ENCODE results near the gene TFF3. TPM values are rescaled to one million over a fixed set of nuclear protein-coding genes. Genes with fewer than 3 reads are reported as not detected.

TFF3 gene
- total and polyA plus RNA-seq, 2 experiments from 2014 or later = not detected

DNA sequence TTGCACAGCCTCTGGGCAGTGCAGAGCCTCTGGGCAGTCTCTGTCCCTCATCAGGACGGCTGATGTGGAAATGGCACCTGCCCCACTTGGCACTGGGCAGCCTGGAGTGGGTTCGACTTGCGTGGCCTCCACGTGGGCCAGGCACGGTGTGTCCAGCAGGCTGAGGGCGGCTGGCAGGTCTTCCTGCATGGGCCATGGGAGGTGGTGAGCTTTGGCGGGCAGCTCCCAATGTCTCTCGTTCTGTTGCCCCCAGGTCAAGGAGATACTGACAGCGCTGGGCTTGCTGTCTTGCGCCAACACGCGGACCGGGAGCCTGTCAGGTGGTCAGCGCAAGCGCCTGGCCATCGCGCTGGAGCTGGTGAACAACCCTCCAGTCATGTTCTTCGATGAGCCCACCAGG lies 33.2 kb downstream of the TFF3 start:
- H3K9me3 ChIP-seq (ENCODE audit: low read depth) = no peaks in the 10 kb centered on the region
- TF ChIP-seq EZH2 (IDR thresholded peaks at IDR 0.05; ENCODE audit: insufficient read depth, poor library complexity, severe bottlenecking) (no peak), EZH2phosphoT487 (IDR thresholded peaks at IDR 0.05; ENCODE audit: insufficient read depth, low read depth) (no peak)
- no peaks in the 10 kb centered on the region for H3K4me1 ChIP-seq (ENCODE audit: insufficient read depth)
- 81% methylated on average over 18 of the region's 18 CpGs for WGBS, 2 experiments (ENCODE audit: low coverage in 1 of 2, low lambda C conversion rate in 2 of 2, missing lambda C conversion rate in 2 of 2)
- no peaks in the 10 kb centered on the region for H4K20me1 ChIP-seq (ENCODE audit: insufficient read depth)
- H3K27me3 ChIP-seq (replicated peaks; ENCODE audit: insufficient read depth) = no peaks in the 10 kb centered on the region
- H3F3A ChIP-seq (ENCODE audit: insufficient read depth) = no peaks in the 10 kb centered on the region
- H3K79me2 ChIP-seq (ENCODE audit: insufficient read depth) = no peaks in the 10 kb centered on the region
- no peaks in the 10 kb centered on the region for H3K36me3 ChIP-seq (ENCODE audit: low read depth)
- in situ Hi-C loops (cut with MboI) = no loop called here
- no peaks in the 10 kb centered on the region for H3K9me2 ChIP-seq (ENCODE audit: insufficient read depth)
- H3K4me2 ChIP-seq (ENCODE audit: unreplicated experiment) = no peak overlapping the region
- H3K27ac ChIP-seq = no peak overlapping the region
- DNase-seq = no peak
- no peak overlapping the region for H3K4me3 ChIP-seq
- H2AFZ ChIP-seq = no peak overlapping the region
- no peak overlapping the region for H3K9ac ChIP-seq

- Histone ChIP-seq H3K4me3 (no peak overlapping the region), H3K79me2 (ENCODE audit: insufficient read depth) (no peaks in the 10 kb centered on the region), H3K9ac (no peak overlapping the region), H3K27me3 (replicated peaks; ENCODE audit: insufficient read depth) (no peaks in the 10 kb centered on the region), H3K27ac (no peak overlapping the region), H3K4me1 (ENCODE audit: insufficient read depth) (no peaks in the 10 kb centered on the region), H3K9me3 (ENCODE audit: low read depth) (no peaks in the 10 kb centered on the region), H4K20me1 (ENCODE audit: insufficient read depth) (no peaks in the 10 kb centered on the region), H3K4me2 (ENCODE audit: unreplicated experiment) (no peak overlapping the region), H3K9me2 (ENCODE audit: insufficient read depth) (no peaks in the 10 kb centered on the region), H3F3A (ENCODE audit: insufficient read depth) (no peaks in the 10 kb centered on the region), H3K36me3 (ENCODE audit: low read depth) (no peaks in the 10 kb centered on the region), H2AFZ (no peak overlapping the region)
- DNase-seq = no peak
- TF ChIP-seq EZH2phosphoT487 (IDR thresholded peaks at IDR 0.05; ENCODE audit: insufficient read depth, low read depth) = no peak
- no peak for TF ChIP-seq EZH2 (IDR thresholded peaks at IDR 0.05; ENCODE audit: insufficient read depth, poor library complexity, severe bottlenecking)
- in situ Hi-C loops (cut with MboI) = no loop called here
- WGBS, 2 experiments (ENCODE audit: low coverage in 1 of 2, low lambda C conversion rate in 2 of 2, missing lambda C conversion rate in 2 of 2) = 54 to 57% methylated on average over 12 of the region's 12 CpGs
These were observed 34.0 kb downstream of the TFF3 start for GRCh38 chr21:42281181-42281680.

DNA sequence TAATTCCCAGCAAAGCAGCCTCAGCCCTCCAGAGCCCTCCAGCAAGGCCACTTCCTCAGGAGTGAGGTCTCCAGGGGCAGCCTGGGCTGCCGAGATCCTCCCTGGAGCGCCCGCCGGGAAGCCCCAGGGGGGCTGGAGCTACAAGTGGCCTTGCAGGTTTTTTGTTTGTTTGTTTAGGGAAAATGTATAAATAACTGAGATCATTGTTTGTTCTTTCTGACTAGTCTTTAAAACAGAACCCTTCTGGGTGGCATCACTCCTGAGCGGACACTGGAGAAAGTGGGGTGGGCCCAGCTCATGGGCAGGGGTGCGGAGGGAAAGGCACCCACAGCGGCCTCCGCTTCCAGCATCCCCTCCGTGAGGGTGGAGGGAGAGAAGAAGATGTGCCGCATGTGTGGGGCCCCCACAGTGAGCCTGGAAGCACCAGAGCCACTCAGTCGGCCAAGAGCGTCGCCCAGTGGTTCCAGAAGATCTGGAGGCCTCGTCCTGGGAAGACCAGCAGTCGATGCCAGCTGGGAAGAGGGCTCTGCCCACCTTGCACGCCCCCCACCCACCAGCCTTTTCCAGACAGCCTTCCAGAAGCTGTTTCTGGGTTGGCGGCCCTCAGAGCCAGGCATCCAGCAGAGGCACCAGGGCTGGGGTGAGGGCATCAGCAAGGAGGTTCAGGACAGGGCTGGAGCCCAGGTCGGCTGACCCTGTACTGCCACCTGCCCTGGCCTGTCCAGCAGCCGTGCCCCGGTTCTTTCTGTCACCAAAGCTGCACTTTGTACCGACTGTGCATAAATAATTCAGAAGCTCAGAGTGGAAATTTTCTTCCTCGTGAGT lies 34.6 kb downstream of the TFF3 start:
- Histone ChIP-seq H4K20me1 (ENCODE audit: insufficient read depth) (no peaks in the 10 kb centered on the region), H3K36me3 (ENCODE audit: low read depth) (no peaks in the 10 kb centered on the region), H3K27me3 (replicated peaks; ENCODE audit: insufficient read depth) (no peaks in the 10 kb centered on the region), H3F3A (ENCODE audit: insufficient read depth) (no peaks in the 10 kb centered on the region), H3K79me2 (ENCODE audit: insufficient read depth) (no peaks in the 10 kb centered on the region), H3K4me3 (no peak overlapping the region), H3K4me2 (ENCODE audit: unreplicated experiment) (no peak overlapping the region), H3K9me2 (ENCODE audit: insufficient read depth) (no peaks in the 10 kb centered on the region), H3K27ac (no peak overlapping the region), H2AFZ (no peak overlapping the region), H3K9ac (no peak overlapping the region), H3K4me1 (ENCODE audit: insufficient read depth) (no peaks in the 10 kb centered on the region), H3K9me3 (ENCODE audit: low read depth) (no peaks in the 10 kb centered on the region)
- TF ChIP-seq EZH2phosphoT487 (IDR thresholded peaks at IDR 0.05; ENCODE audit: insufficient read depth, low read depth) (no peak), EZH2 (IDR thresholded peaks at IDR 0.05; ENCODE audit: insufficient read depth, poor library complexity, severe bottlenecking) (no peak)
- in situ Hi-C loops (cut with MboI) = no loop called here
- no peak for DNase-seq
- WGBS, 2 experiments (ENCODE audit: low coverage in 1 of 2, low lambda C conversion rate in 2 of 2, missing lambda C conversion rate in 2 of 2) = 66 to 67% methylated on average over 22 of the region's 22 CpGs

GRCh38 chr21:42279888-42280287 lies 35.3 kb downstream of the TFF3 start:
- 70 to 75% methylated on average over 11 of the region's 11 CpGs for WGBS, 2 experiments (ENCODE audit: low coverage in 1 of 2, low lambda C conversion rate in 2 of 2, missing lambda C conversion rate in 2 of 2)
- in situ Hi-C loops (cut with MboI) = no loop called here
- TF ChIP-seq EZH2phosphoT487 (IDR thresholded peaks at IDR 0.05; ENCODE audit: insufficient read depth, low read depth) (no peak), EZH2 (IDR thresholded peaks at IDR 0.05; ENCODE audit: insufficient read depth, poor library complexity, severe bottlenecking) (no peak)
- H3K9me2 ChIP-seq (ENCODE audit: insufficient read depth) = no peaks in the 10 kb centered on the region
- H4K20me1 ChIP-seq (ENCODE audit: insufficient read depth) = no peaks in the 10 kb centered on the region
- H2AFZ ChIP-seq = no peak overlapping the region
- H3F3A ChIP-seq (ENCODE audit: insufficient read depth) = no peaks in the 10 kb centered on the region
- no peaks in the 10 kb centered on the region for H3K36me3 ChIP-seq (ENCODE audit: low read depth)
- H3K79me2 ChIP-seq (ENCODE audit: insufficient read depth) = no peaks in the 10 kb centered on the region
- no peak overlapping the region for H3K27ac ChIP-seq
- no peaks in the 10 kb centered on the region for H3K27me3 ChIP-seq (replicated peaks; ENCODE audit: insufficient read depth)
- no peaks in the 10 kb centered on the region for H3K9me3 ChIP-seq (ENCODE audit: low read depth)
- no peaks in the 10 kb centered on the region for H3K4me1 ChIP-seq (ENCODE audit: insufficient read depth)
- H3K4me3 ChIP-seq = no peak overlapping the region
- no peak overlapping the region for H3K4me2 ChIP-seq (ENCODE audit: unreplicated experiment)
- DNase-seq = no peak
- no peak overlapping the region for H3K9ac ChIP-seq
